Caco-2 (cell line): ENCODE results near the gene CLIP1. TPM values are rescaled to one million over a fixed set of nuclear protein-coding genes. Genes with fewer than 3 reads are reported as not detected.

ENCODE experiments used
- BruUV-seq: library from RNA; stranded (reverse); fragments of 400-500 nt; replicated peaks from 2 replicates; lab custom pipeline; 2021; lab: Mats Ljungman, UMichigan
- CTCF ChIA-PET: fragments of 300-600 bp; sonication (Branson Sonifier 250); formaldehyde crosslinking; loops from one replicate; lab custom pipeline; 2022; ENCODE audit warnings: antibody characterized with exemption; lab: Charles Lee
- POLR2A ChIA-PET: fragments of 300-600 bp; sonication (Branson Sonifier 250); formaldehyde crosslinking; loops from one replicate; lab custom pipeline; 2022; ENCODE audit warnings: antibody characterized with exemption; lab: Charles Lee
- DNase-seq, 2 experiments: peaks; one replicate each; pipeline versions ENCODE4 v3.0.0 to v3.0.0-alpha.2; 2020 to 2022
- H3K27me3 ChIP-seq: replicated peaks from 2 replicates; pipeline ENCODE4 v1.6.0; 2011; ENCODE audit warnings: low read length; ENCODE audit not compliant: control insufficient read depth, insufficient read depth
- H3K36me3 ChIP-seq: 2 replicates; pipeline ENCODE4 v1.5.1; 2011; ENCODE audit warnings: low read length; ENCODE audit not compliant: control insufficient read depth, insufficient read depth
- H3K4me1 ChIP-seq: fragments of 250-450 bp; sonication (Bioruptor Pico); 2 replicates; pipeline ENCODE4 v1.5.1; 2020; ENCODE audit warnings: mild to moderate bottlenecking
- H3K4me3 ChIP-seq: 2 replicates; pipeline ENCODE4 v1.5.1; 2011; ENCODE audit warnings: low read depth, mild to moderate bottlenecking, control low read depth, low read length
- H3K9me3 ChIP-seq: fragments of 250-450 bp; sonication (Bioruptor Pico); 2 replicates; pipeline ENCODE4 v1.5.1; 2020; ENCODE audit warnings: mild to moderate bottlenecking, moderate library complexity
- H3K27ac Mint-ChIP-seq: one replicate; pipeline ENCODE4 v1.8.0; 2022; ENCODE audit warnings: mixed read lengths; ENCODE audit not compliant: unreplicated experiment
- H3K27me3 Mint-ChIP-seq: one replicate; pipeline ENCODE4 v1.8.0; 2022; ENCODE audit warnings: mixed read lengths; ENCODE audit not compliant: insufficient read depth, unreplicated experiment
- H3K36me3 Mint-ChIP-seq: one replicate; pipeline ENCODE4 v1.8.0; 2022; ENCODE audit warnings: mild to moderate bottlenecking, mixed read lengths; ENCODE audit not compliant: insufficient read depth, unreplicated experiment
- H3K4me1 Mint-ChIP-seq: one replicate; pipeline ENCODE4 v1.8.0; 2022; ENCODE audit warnings: low read depth, mixed read lengths; ENCODE audit not compliant: unreplicated experiment
- H3K4me3 Mint-ChIP-seq: one replicate; pipeline ENCODE4 v1.8.0; 2022; ENCODE audit warnings: mild to moderate bottlenecking, moderate library complexity, mixed read lengths; ENCODE audit not compliant: unreplicated experiment
- H3K9me3 Mint-ChIP-seq: one replicate; pipeline ENCODE4 v1.8.0; 2022; ENCODE audit warnings: mixed read lengths; ENCODE audit not compliant: unreplicated experiment
- CTCF ChIP-seq, 2 experiments: fragments of 200-600 bp in 1 of 2; IDR thresholded peaks; 1 replicate in 1 of 2; 2 replicates in 1 of 2; pipeline versions ENCODE4 v1.5.1 to v1.8.0; 2011 to 2022; ENCODE audit warnings: antibody characterized with exemption in 1 of 2, control low read depth in 1 of 2, inconsistent platforms in 1 of 2, low read depth in 1 of 2, low read length in 1 of 2, mild to moderate bottlenecking in 1 of 2, moderate library complexity in 1 of 2; ENCODE audit not compliant: insufficient read depth in 1 of 2, severe bottlenecking in 1 of 2, unreplicated experiment in 1 of 2
- intact Hi-C: fragments of 100-400 bp; cut with micrococcal nuclease; formaldehyde crosslinking; loops from one replicate; pipeline ENCODE4 v1.10.0; 2022; ENCODE audit not compliant: unreplicated experiment
- total RNA-seq: library from RNA; stranded (reverse); gene quantifications from 2 replicates; pipeline ENCODE4 v1.2.3, GENCODE V29; 2022

Gene CLIP1
- total RNA-seq, 1 experiment from 2014 or later: 85.0 TPM

GRCh38 chr12:122327494-122328385 lies 94.7 kb downstream of the CLIP1 start:
- Mint-ChIP-seq H3K9me3 (no peaks in the 10 kb centered on the region), H3K27ac (peak overlapping the region; percentile 7), H3K36me3 (peaks cover 44% of the 10 kb centered on the region), H3K4me3 (no peak overlapping the region), H3K4me1 (no peaks in the 10 kb centered on the region), H3K27me3 (no peaks in the 10 kb centered on the region)
- Histone ChIP-seq H3K27me3 (no peaks in the 10 kb centered on the region), H3K36me3 (peaks cover 3% of the 10 kb centered on the region; the same call in 1 of the 2 replicates), H3K9me3 (no peaks in the 10 kb centered on the region), H3K4me1 (no peaks in the 10 kb centered on the region), H3K4me3 (no peak overlapping the region)
- DNase-seq: no peak
- intact Hi-C loops: no loop called here
- ChIA-PET CTCF (no interaction called here), POLR2A (no interaction called here)
- no TSS peak for BruUV-seq
- no peak for TF ChIP-seq CTCF (IDR thresholded peaks at IDR 0.05; ENCODE audit: insufficient read depth in 1 of 2, low read depth in 1 of 2, low read length in 1 of 2, severe bottlenecking in 1 of 2, unreplicated experiment in 1 of 2)

GRCh38 chr12:122327014-122327413 lies 95.5 kb downstream of the CLIP1 start:
- H3K36me3 ChIP-seq: peaks cover 3% of the 10 kb centered on the region; the same call in 1 of the 2 replicates
- no peak overlapping the region for H3K4me3 Mint-ChIP-seq
- no peaks in the 10 kb centered on the region for H3K27me3 ChIP-seq
- intact Hi-C loops: no loop called here
- no peak overlapping the region for H3K4me3 ChIP-seq
- no peaks in the 10 kb centered on the region for H3K4me1 ChIP-seq
- no TSS peak for BruUV-seq
- H3K27ac Mint-ChIP-seq: no peak overlapping the region
- no peaks in the 10 kb centered on the region for H3K9me3 Mint-ChIP-seq
- H3K9me3 ChIP-seq: no peaks in the 10 kb centered on the region
- no peaks in the 10 kb centered on the region for H3K27me3 Mint-ChIP-seq
- H3K4me1 Mint-ChIP-seq: no peaks in the 10 kb centered on the region
- no peak for TF ChIP-seq CTCF (IDR thresholded peaks at IDR 0.05; ENCODE audit: insufficient read depth in 1 of 2, low read depth in 1 of 2, low read length in 1 of 2, severe bottlenecking in 1 of 2, unreplicated experiment in 1 of 2)
- DNase-seq: no peak
- ChIA-PET POLR2A (no interaction called here), CTCF (no interaction called here)
- H3K36me3 Mint-ChIP-seq: peaks cover 43% of the 10 kb centered on the region

- H3K9me3 ChIP-seq: no peaks in the 10 kb centered on the region
- no peaks in the 10 kb centered on the region for H3K9me3 Mint-ChIP-seq
- no peak for TF ChIP-seq CTCF (IDR thresholded peaks at IDR 0.05; ENCODE audit: insufficient read depth in 1 of 2, low read depth in 1 of 2, low read length in 1 of 2, severe bottlenecking in 1 of 2, unreplicated experiment in 1 of 2)
- intact Hi-C loops: no loop called here
- peaks cover 3% of the 10 kb centered on the region; the same call in 1 of the 2 replicates for H3K36me3 ChIP-seq
- H3K27me3 ChIP-seq: no peaks in the 10 kb centered on the region
- H3K36me3 Mint-ChIP-seq: peaks cover 47% of the 10 kb centered on the region
- H3K4me3 Mint-ChIP-seq: no peak overlapping the region
- H3K27me3 Mint-ChIP-seq: no peaks in the 10 kb centered on the region
- no TSS peak for BruUV-seq
- ChIA-PET POLR2A (no interaction called here), CTCF (no interaction called here)
- no peaks in the 10 kb centered on the region for H3K4me1 ChIP-seq
- H3K4me1 Mint-ChIP-seq: no peaks in the 10 kb centered on the region
- no peak overlapping the region for H3K27ac Mint-ChIP-seq
- no peak for DNase-seq
- no peak overlapping the region for H3K4me3 ChIP-seq
These were observed 95.9 kb downstream of the CLIP1 start for GRCh38 chr12:122326586-122326985.
